Ammon's horn (tissue), 1 donor: ENCODE measurements around the gene EXOC7.
"Not testable (repeated sequence)": the region's sequence is repeated elsewhere in the genome, so short reads cannot be mapped to it uniquely, and the experiment has no call there.

ENCODE experiments used
- DNase-seq: peaks from one replicate; pipeline ENCODE4 v3.0.0-alpha.2; 2016; ENCODE audit warnings: low spot score

EXOC7 gene

GRCh38 chr17:76042868-76043267 lies 60.7 kb downstream of the EXOC7 start:
- not testable (repeated sequence) for DNase-seq

GRCh38 chr17:76040376-76040775 lies 63.2 kb downstream of the EXOC7 start:
- DNase-seq, result no peak

GRCh38 chr17:76039121-76039520 lies 64.5 kb downstream of the EXOC7 start:
- no peak for DNase-seq

- DNase-seq, result no peak
These were observed 65.5 kb downstream of the EXOC7 start for GRCh38 chr17:76038050-76038449.

- DNase-seq, result no peak
These were observed 66.9 kb downstream of the EXOC7 start for GRCh38 chr17:76036497-76037261.

GRCh38 chr17:76034428-76035350 lies 68.9 kb downstream of the EXOC7 start:
- no peak for DNase-seq

- no peak for DNase-seq
These were observed 70.4 kb downstream of the EXOC7 start for GRCh38 chr17:76033139-76033538.

GRCh38 chr17:76032780-76033108 lies 70.8 kb downstream of the EXOC7 start:
- no peak for DNase-seq

GRCh38 chr17:76032073-76032779 lies 71.4 kb downstream of the EXOC7 start:
- DNase-seq, result no peak
